ENCODE results near the gene BASP1. TPM values are rescaled to one million over a fixed set of nuclear protein-coding genes. Genes with fewer than 3 reads are reported as not detected.
A peak's percentile ranks its signal among the peaks of the same experiment; 100 is the strongest.

Gene BASP1
- polyA plus RNA-seq, 3 donors, result 74.1 to 90.9 (median 84.8) TPM

DNA sequence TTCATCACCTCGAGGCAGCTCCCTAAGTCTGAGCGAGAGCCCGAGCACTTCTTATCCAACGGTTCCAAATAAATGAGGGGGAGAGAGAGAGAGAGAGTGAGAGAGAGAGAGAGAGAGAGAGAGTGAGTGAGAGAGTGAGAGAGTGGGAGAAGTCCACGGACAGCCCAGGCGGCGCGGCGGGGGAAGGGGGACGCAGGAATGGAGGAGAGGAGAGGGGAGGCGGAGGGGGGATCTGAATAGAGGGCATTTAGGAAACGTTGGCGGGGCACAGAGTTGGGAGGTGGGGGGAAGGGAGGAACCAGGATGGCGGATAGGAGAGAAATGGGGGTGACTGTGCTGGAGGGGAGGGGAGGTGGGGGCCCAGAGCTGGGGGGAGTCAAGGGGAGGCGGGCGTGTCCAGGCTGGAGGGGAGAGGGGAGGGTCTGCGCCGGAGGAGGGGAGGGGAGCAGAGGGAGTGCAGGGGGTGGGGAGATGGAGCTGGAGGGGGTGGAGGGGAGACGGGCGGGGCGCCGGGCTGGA lies 398 bp upstream of the BASP1 start:
- peak in 7 of 11 donors; percentile 55 to 71 (median 59) for DNase-seq (ENCODE audit: extremely low read depth in 1 of 11, low read depth in 9 of 11, low spot score in 4 of 11)

DNA sequence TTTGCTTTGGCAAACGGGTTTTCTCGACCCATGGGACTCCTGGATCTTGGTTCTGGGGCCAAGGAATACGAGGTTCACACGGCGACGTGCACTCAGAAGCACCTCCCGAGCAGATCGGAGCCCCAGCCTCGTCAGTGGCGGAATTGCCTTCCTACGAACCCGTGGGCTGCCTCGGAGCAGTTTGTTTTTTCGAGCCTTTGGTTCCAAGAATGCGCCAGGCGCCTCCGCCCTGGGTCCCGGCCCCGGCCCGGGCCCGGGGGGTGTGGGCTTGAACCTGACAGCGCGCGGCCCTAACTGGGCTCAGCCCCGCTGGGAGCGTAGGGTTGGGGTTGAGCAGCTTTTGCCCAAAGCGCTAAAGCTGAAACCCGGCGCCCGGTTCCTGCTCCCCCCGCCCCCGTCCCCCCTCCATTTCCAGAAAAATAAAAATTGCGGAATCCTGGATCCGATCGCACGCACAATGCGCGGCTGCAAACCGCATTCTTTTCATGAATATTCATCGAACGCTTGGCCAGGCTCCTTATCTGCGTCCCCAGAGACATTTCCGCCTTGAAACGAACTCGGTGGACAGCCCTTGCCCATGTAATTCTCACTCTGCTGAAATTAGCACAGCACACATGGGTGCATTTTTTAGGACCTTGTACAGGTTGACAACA lies 1.0 kb downstream of the BASP1 start:
- DNase-seq (ENCODE audit: extremely low read depth in 1 of 11, low read depth in 9 of 11, low spot score in 4 of 11), result peak in 7 of 11 donors; percentile 12 to 35 (median 25)

DNA sequence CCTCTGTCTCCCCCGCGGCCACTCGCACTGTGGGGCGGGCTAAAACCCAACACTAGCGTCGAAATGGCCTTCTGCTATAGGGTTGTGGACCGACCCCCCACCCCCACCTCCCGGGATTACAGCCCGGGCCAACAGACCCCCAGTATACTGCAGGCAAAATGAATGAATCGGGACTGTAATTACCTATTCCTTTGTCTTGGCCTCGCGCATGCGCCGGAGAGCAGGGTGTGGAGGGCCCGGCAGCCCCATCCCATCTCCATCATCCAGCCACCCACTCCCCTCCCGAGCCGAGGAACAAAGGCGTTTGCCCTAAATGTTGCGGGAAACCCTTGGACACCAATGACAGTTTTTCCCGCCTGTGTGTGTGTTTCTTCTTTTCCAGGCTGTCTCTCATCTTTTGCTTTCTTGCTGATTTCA lies 1.6 kb downstream of the BASP1 start:
- DNase-seq (ENCODE audit: extremely low read depth in 1 of 11, low read depth in 9 of 11, low spot score in 4 of 11), result peak in 9 of 11 donors; percentile 20 to 57 (median 48)

DNA sequence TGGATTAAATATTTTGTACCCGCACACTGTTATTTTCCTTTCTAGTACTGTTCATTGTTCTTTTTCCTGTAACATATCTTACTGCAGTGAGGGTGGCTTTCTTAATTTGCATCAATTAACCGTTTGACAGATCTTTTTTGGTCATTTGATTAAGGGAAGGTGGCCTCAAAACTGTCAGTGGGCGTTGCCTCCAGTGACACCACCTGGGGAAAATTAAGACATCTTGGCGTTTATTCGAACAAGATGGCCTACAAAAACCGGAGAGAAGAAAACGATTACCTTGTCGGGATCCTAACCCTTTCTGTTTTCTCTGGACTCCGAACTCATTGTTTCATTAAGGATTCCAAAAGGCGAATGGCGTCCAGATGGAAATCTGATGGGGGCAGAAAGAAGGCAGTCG lies 2.0 kb downstream of the BASP1 start:
- no peak for DNase-seq (ENCODE audit: extremely low read depth in 1 of 11, low read depth in 9 of 11, low spot score in 4 of 11)

DNA sequence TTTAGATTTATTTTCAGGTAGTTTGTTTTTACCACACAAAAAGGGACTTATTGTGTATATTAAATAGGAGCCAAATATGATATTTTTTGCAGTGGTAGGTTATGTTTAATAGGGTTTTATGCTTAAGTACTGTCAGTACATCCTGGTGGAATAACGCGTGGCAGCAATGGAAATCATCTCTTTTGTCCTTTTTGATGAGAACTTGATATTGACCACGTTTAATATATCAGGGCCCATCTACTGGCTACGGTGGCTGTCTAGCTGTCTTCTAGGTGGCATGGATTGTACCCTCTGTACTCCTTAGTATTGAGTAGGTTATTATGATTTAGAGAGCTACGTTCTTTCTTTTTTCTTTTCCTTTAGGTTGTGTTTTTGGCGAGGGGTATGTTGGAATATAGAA lies 2.6 kb downstream of the BASP1 start:
- no peak for DNase-seq (ENCODE audit: extremely low read depth in 1 of 11, low read depth in 9 of 11, low spot score in 4 of 11)

DNA sequence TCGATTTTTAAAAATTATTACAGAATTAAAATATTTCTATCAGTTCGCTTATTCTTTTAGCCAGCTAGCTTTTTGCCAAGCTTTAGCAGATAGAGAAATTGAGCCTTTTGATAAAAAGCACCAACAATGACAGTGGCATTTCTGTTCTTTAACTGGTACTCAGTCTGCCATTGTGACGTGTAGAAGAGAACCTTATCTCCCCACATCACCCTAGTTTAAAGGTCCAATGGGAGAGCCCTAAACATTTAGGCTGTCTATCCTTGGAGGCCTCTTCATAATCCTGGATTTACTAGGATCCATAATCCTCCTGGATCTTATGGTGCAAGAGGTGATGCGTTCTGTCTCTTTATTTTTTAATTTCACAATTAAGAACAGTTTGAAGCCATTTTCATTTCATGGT lies 3.0 kb downstream of the BASP1 start:
- DNase-seq (ENCODE audit: extremely low read depth in 1 of 11, low read depth in 9 of 11, low spot score in 4 of 11), result no peak

DNA sequence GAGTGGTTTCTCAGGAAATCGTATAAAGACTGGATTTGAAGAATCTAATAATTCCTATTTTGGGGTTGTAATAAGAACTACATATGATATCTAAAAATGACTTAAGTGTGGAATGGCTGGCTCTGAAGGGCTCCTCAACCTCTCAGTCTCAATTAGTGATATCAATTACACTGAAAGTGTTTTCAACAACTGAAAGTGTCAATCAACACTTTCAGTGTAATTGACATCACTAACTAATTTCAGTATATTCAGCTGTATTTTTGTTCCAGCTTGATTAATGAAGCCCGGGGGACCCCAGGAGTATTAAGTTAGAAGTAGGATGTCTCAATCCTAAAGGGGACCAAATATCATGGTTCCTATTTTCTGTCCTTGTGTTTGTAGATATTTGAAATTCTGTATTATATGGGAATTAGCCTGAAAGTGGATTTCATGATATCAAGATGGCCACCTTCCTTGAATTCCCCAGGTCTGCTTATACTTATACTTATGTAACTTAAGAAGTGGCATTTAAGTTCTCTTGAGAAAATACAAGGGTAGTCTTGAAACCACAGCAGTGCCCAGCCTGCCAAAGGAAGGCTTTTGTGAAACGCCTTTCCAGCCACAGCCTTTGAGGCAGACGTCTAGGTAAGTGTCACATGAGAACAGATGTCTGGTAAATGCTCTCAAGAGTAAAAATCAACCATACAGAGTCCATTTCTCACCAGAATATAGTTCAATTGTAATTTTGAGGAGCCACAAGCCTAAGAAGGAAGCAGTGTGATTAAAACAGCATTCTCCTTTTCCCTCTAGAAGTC lies 4.6 kb downstream of the BASP1 start:
- DNase-seq (ENCODE audit: extremely low read depth in 1 of 11, low read depth in 9 of 11, low spot score in 4 of 11), result no peak

DNA sequence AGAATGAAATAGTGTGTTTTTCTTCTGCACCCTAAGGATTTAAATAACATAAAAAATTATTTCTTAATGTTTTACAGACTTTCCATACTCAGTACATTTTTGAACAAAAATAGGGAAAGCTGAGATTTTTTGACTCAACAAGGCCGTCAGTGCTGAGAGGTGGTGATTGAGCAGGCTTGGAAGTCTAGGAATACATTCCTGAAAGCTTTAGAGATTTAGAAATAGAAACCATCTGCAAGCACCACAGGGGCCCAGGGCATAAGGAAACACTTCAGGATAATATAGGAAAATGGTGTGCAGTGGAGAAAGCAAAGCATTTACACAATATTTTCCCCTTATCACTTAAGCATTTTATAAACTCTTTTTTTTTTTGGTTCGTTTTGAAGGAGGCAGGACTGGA lies 5.2 kb downstream of the BASP1 start:
- DNase-seq (ENCODE audit: extremely low read depth in 1 of 11, low read depth in 9 of 11, low spot score in 4 of 11), result no peak

DNA sequence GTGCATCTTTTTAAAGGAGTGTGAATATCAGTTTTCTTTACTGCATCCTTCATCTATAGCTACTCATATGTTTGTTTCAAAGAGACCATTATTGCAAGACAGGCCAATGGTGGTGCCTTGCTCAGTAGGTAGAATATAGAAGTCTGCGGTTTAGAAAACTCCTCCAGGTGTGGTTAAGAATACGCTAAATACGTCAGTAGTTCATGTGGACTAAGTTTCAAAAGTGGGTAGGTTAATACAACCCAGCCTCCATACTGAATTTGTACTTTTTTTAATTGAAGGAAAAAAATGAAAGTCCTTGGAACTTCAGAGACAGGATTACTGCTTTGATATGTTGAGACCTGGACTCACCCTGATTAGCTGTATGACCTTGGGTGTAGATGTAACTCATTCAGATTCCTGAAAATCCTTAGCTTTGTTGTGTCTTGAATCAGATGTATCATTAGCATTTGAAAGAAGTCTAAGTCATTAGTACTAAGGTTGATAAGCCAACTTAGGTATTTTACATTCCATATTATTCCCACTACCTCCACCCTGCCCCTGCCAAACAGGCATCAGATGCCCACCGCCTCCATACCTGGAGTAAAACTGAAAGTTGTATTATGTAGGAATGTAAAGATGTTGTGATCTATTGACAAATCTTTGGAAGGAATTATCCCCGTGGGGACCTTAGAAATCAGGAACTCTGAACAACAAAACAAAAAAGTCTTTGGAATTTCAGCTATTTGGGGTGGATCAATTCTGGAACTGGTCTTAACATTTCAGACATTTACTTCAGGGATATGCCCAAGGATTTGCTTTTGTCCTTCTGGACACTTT lies 6.1 kb downstream of the BASP1 start:
- no peak for DNase-seq (ENCODE audit: extremely low read depth in 1 of 11, low read depth in 9 of 11, low spot score in 4 of 11)

DNA sequence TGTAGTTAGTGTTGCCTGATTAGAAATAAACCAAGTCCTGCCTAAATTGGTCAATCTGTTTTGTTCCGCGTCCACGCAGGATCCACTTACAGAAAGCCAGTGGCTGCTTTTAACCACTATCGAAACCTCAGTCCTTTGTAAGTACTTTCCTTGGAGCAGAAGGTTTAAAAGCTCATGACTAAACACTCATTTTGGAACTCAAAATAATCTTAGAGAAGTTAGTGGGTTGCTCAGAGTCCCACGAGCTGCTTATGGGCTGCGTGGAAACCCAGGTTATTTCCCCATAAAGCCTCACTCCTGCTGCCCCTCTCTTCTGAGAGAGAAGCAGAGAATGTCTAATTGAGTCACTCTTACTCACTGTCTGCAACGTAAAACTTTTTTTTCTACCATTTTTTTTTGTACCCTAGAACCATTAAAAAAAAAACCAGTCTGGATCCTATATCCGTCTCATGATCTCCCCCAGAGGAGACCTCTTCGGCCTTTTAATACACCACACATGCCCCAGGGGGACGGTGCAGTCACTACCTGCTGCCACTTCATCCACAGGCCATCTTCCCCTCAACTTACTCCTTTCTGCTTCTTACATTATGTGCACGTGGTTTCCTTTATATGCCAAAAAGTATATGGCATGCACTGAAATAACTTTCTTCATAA lies 7.6 kb downstream of the BASP1 start:
- DNase-seq (ENCODE audit: extremely low read depth in 1 of 11, low read depth in 9 of 11, low spot score in 4 of 11), result no peak

DNA sequence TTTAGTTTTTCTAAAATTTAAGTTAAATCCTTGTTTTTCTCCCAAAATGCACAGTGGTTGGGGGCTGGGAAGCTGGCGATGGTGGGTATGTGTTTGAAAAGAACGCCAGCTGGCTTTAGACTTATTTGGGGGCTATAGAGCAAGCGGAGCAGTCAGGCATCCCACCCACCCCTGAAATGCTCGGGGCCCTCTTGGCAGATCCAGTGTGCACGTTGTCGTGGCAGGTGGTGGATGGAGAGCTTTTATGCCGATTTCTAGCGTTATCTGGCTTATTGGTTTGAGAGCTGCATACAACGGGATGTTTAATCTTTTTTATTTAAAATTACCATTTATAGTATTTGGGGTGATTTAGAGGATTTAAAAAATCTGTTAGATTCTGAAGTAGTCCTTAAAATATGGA lies 8.1 kb downstream of the BASP1 start:
- DNase-seq (ENCODE audit: extremely low read depth in 1 of 11, low read depth in 9 of 11, low spot score in 4 of 11), result no peak

DNA sequence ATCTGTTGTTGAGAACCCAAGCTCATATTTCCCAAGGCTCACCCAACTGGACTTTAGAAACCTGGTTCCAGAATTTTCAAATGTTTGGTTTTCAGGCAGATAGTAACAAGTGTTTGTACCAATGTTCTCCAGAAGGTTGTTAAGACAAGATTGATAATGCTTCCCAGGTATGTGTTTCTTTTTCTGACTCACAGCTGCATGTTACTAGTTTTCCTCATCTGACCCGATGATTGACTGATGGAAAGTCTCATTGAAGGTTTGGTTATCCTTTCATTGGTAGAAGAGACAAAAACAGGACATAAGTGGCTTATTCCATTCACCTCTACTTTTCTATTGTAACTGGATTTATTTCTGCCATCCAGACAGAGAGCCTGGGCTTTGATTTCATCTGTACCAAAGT lies 10.4 kb downstream of the BASP1 start:
- no peak for DNase-seq (ENCODE audit: extremely low read depth in 1 of 11, low read depth in 9 of 11, low spot score in 4 of 11)

DNA sequence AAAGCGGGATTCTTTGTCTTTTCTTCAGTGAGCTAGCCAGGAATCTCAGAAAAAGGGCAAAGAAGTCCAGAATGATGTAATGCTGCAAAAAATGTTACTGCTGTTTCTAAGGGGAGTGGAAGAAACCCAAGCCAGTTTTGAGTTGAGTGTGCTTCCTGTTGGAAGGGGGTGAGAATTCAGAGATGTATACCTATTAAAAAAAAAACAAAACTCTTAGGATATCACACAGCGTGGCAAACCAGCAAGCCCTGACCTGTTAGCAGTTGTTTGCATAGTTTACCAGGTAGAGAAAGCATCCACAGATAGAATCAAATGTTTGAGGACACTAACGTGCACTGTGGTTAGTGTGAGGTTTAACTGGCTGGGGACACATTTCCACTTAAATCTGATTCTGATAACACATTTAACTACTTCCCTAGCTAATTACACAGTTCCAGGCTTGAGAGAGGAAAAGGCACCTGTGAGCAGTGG lies 11.4 kb downstream of the BASP1 start:
- no peak for DNase-seq (ENCODE audit: extremely low read depth in 1 of 11, low read depth in 9 of 11, low spot score in 4 of 11)

DNA sequence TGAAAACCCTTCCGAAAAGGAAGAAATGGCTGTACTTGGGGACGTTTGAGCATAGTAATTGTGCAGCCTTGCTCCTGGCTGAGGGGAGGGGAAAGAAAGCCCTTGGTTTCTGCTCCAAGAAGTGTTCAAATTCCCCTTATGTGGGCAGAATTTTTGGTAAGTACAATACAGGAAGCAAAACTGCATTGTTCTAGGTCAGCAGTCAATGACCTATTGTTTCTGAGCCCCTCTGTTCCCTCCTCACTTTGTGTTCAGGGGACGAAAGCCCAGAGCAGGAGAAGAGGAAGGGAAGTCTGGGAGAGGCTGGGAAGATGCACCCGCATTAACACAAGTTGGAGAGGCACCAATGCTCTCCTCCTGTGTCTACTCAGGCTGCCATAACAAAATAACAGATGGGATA lies 11.9 kb downstream of the BASP1 start:
- no peak for DNase-seq (ENCODE audit: extremely low read depth in 1 of 11, low read depth in 9 of 11, low spot score in 4 of 11)

DNA sequence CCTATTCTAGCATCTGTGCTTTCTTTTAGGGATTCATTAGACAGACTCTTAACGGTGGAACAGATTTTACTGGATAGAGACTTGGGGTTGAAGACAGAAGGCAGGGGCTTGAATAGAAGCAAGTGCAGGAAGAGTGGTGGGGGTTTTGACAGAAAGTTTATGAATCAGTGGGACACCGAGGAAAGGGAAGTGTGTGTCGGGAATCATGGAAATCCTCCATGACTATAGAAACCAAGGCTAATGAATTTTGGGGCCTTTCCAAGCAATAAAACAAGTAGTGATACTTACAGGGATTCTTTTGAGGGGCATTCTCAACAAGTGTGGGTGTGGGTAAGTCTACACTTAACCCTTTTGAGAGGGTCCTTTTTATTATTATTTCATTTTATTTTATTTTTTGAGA lies 12.8 kb downstream of the BASP1 start:
- no peak for DNase-seq (ENCODE audit: extremely low read depth in 1 of 11, low read depth in 9 of 11, low spot score in 4 of 11)

DNA sequence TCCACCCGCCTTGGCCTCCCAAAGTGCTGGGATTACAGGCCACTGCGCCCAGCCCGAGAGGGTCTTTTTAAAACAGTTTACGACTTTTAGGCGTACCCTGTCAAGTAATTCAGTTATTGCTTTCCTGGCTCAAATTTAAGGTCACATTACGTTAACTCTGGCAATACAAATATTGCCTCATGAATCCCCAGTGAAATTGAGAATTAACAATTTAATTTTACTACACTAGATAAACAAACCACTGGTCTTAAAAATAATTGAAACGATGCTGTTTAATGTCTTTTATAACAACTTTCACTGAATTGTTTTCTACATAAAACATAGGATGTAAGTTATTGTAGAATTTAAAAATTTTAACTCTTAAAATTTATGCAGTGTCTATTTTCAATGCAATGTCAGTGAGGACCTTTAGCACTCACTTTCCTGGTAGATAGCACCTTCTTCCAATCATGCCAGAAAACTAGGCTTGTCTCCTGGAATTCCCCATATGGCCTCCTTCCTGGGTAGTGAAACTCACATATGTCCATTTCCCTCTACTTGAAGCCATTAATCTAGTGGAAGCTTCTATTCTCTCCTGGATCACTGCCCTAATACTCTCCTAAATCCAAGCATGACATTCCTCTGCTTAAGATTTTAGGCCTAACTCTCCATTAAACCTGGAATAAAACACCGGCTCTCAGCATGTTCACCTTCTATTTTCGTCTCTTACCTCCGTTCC lies 13.5 kb downstream of the BASP1 start:
- DNase-seq (ENCODE audit: extremely low read depth in 1 of 11, low read depth in 9 of 11, low spot score in 4 of 11), result no peak

DNA sequence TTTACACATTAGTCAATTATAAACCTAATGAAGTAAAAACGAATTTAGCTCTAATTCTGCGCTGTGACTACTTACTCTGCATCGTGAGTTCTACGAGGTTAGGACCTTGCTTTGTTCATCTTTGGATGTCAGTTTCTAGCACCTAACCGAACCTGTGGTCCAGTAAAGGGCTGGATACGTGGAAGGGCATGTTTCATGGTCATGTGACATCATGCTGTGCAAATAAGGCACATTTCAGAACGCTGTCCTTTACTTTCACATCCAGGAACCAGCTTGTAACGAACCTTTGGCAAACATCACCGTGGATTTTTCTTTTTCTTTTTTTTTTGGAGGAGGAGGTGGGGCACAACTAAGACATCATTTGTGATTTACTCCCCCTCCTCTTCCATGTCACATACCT lies 15.0 kb downstream of the BASP1 start:
- DNase-seq (ENCODE audit: extremely low read depth in 1 of 11, low read depth in 9 of 11, low spot score in 4 of 11), result no peak

DNA sequence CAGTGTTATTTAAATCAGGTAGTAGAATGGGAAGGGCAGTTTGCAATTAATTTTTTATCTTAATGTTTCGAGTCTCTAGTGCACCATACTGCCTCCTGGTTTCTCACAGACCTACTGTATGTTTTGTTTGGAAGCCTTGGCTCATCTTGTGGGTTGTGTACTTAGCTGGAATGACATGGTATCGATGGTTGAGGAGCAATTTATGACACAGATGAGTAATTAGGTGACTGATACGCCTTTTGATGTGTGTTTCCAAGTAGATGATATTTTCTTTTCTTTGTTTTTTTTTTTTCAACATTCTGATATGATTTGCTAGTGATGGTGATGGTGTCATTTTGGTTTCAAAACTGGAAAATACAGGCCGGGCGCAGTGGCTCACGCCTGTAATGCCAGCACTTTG lies 16.1 kb downstream of the BASP1 start:
- DNase-seq (ENCODE audit: extremely low read depth in 1 of 11, low read depth in 9 of 11, low spot score in 4 of 11), result no peak

DNA sequence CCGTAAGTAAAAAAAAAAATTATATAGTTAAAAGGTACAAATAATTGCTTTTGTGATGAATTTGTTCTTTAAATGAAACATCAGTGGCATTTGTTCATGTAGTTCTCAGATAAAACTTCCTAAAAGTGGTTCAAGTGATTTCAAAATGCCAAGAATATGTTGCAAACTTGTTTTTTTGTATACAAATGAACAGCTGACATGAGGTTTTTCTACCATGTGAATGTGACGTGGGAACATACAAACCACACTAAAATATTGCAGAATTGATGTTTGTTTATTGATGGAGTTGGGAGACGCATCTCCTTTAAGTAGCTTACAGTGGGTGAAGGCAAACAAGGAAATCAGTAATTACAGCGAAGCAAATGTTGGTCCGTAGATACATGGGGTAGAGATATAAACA lies 16.9 kb downstream of the BASP1 start:
- DNase-seq (ENCODE audit: extremely low read depth in 1 of 11, low read depth in 9 of 11, low spot score in 4 of 11), result no peak

All from renal cortex interstitium (tissue), 11 donors.